Pericardium fibroblast (primary cell): ENCODE measurements around the gene OR4C6. TPM values are rescaled to one million over a fixed set of nuclear protein-coding genes. Genes with fewer than 3 reads are reported as not detected.

Experiments
- total RNA-seq: library from RNA; depleted of rRNA; stranded (reverse); fragments of >200 nt; gene quantifications from 2 replicates; pipeline ENCODE4 v1.2.3, GENCODE V29; 2015

Gene OR4C6
- not detected in 2 replicates for total RNA-seq

DNA sequence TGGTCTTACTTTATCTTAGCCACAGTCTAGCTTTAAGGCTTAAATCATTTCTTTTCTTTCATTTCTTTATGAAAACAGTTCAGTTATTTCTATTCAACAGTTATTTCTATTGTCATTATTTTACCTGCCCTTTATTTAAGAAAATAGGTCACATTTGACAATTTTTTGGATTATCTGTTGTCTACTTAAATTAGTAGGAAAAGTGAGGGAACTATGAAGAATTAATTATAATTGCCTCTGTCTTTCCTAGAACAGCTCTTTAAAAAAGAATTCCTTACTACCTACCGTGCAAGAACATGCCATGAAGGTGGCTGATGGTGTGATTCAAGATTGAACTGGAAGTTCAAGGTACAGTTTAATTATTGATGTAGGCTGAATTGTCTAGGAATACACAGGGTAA is at the start of gene OR4C6:
OR4C6 (plus strand) TSS at position 301 of the 400 bp plus-strand sequence. CDS start 2,966 bp downstream, outside the sequence.

GRCh38 chr11:55634813-55635212 is 27.2 kb upstream of the OR4C6 start, which contains the start of gene OR4P4:
Gene OR4P4 (plus strand): TSS chr11:55635113.

DNA sequence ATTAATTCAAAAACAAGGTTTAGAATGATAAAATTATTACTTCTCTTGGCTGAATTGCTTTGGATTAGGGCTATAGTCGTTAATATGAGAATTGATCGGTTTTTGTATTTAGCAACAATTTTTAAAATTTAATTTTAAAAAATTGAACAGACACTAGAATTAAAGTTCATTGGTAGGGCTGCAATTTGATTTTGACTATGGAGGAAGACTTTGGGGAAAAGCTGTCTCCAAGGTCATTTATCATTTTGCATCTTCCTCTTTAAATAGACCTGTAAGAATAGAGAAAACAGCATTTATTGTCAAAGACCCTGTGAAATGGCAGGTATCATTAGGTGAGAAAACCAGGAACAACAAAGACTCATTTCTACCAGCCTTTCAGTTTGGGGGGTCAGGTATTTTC is 14.0 kb upstream of the OR4C6 start, which contains the start of gene OR4S2:
OR4S2 (plus strand) TSS at position 301 of the 400 bp plus-strand sequence. CDS start 2,577 bp downstream, outside the sequence.

Other genes starting within 250 kb of the OR4C6 start
- gene OR4C15, start 107.7 kb upstream of the OR4C6 start, total RNA-seq, result not detected in 2 replicates
- not detected in 2 replicates for gene OR4C16, start 90.1 kb upstream of the OR4C6 start, total RNA-seq
- not detected in 2 replicates for gene OR4C11, start 54.6 kb upstream of the OR4C6 start, total RNA-seq
- gene OR4P4, start 27.1 kb upstream of the OR4C6 start, total RNA-seq, result not detected in 2 replicates
- not detected in 2 replicates for gene OR4S2, start 13.9 kb upstream of the OR4C6 start, total RNA-seq
- gene OR5D13, start 111.2 kb downstream of the OR4C6 start, total RNA-seq, result not detected in 2 replicates
- gene OR5D14, start 133.4 kb downstream of the OR4C6 start, total RNA-seq, result not detected in 2 replicates
- gene OR5L1, start 149.2 kb downstream of the OR4C6 start, total RNA-seq, result not detected in 2 replicates
- not detected in 2 replicates for gene OR5D18, start 157.4 kb downstream of the OR4C6 start, total RNA-seq
- not detected in 2 replicates for gene OR5L2, start 165.0 kb downstream of the OR4C6 start, total RNA-seq
- gene OR5D16, start 176.6 kb downstream of the OR4C6 start, total RNA-seq, result not detected in 2 replicates
- gene TRIM51, start 221.1 kb downstream of the OR4C6 start, total RNA-seq, result not detected in 2 replicates